ENCODE data around the gene CLDN24.

DNA sequence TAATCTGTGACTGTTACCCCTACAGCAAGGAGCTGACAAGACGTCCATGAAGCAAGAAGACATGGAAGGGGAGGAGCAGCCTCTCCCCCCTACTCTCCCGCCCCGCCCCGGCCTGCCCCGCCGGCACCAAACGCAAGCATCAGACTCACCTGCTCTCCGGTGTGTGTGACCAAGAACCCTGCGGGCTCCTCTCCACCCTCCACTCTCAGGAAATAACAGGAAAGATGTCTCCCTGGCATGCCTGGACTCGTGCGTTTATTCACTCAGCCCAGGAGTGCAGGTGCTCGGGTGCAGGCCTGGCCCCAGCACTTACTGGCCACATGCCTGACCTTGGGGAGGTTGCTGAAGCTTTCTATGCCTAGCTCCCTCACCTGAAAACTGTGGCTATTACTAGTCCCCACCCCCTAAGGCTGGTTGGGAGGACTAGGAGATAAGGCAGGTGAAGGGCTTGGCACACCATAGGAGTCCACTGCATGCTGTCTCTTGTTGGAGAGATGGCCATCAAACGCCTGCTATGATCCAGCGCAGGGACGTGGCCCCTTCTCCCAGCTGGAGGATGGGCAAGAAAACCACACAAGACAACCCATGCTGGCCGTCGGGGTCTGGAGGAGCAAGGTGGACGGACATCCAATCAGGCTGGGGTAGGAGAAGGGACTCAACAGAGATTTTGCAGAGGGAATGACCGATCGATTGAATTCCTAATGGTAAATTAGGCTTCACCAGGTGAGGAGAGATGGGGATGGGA lies 34.9 kb upstream of the CLDN24 start:
- TF ChIP-seq, protein P1, sequence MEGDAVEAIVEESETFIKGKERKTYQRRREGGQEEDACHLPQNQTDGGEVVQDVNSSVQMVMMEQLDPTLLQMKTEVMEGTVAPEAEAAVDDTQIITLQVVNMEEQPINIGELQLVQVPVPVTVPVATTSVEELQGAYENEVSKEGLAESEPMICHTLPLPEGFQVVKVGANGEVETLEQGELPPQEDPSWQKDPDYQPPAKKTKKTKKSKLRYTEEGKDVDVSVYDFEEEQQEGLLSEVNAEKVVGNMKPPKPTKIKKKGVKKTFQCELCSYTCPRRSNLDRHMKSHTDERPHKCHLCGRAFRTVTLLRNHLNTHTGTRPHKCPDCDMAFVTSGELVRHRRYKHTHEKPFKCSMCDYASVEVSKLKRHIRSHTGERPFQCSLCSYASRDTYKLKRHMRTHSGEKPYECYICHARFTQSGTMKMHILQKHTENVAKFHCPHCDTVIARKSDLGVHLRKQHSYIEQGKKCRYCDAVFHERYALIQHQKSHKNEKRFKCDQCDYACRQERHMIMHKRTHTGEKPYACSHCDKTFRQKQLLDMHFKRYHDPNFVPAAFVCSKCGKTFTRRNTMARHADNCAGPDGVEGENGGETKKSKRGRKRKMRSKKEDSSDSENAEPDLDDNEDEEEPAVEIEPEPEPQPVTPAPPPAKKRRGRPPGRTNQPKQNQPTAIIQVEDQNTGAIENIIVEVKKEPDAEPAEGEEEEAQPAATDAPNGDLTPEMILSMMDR (IDR thresholded peaks at IDR 0.05; ENCODE audit: insufficient read depth, low read depth, low read length) = no peak
- TF ChIP-seq EZH2 (IDR thresholded peaks at IDR 0.05; ENCODE audit: insufficient read depth, low read length) = no peak
